GM19324 (cell line): ENCODE data around the gene EVC.

Experiments
- ATAC-seq: cut with Tn5 transposase; IDR thresholded peaks from one replicate; pipeline ENCODE4 v1.9.1; 2021; ENCODE audit warnings: mild to moderate bottlenecking, moderate library complexity; ENCODE audit not compliant: unreplicated experiment, low FRiP score

EVC gene

GRCh38 chr4:5710961-5711478, at the start of gene EVC:
Gene EVC (plus strand): TSS chr4:5711201. CDS start chr4:5711381, 180 bp downstream.
- no peak for ATAC-seq

GRCh38 chr4:5661237-5661636, 49.8 kb upstream of the EVC start:
- no peak for ATAC-seq

DNA sequence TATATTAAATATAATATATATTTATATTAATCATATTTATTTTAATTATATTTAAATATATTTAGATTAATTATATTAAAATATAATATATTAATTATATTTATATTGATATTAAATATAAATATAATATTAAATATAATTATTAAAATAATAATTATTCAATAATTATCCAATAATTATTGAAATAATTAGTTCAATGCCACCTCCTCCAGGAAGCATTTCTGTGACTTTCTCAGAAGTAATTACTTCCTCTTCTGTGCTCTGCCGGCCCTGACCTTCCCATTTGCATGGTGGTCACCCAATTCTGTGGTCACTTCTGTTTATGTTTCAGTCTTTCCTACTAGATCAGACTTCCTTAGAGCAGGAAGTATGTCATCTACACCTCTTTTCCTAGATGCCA, 48.4 kb upstream of the EVC start:
- no peak for ATAC-seq

GRCh38 chr4:5664778-5665177, 46.2 kb upstream of the EVC start:
- no peak for ATAC-seq

DNA sequence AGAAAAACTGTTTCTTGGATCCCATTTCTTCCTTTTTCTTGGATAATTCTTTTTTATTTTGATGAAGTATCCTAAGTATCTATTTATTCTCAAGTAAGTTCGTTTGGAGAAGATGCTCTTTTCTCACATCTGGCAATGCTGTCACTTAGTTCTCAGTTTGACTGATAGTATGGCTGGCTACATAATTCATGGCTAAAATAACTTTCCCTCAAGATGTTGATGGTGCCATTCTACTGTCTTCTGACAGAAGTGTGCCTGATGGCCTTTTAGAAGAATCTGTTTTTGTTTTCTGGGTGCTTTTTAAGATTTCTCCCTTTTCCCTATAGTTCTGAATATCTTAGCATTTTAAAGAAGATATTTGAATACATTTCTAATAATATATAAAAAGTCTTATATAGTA, 44.3 kb upstream of the EVC start:
- ATAC-seq = no peak

- no peak for ATAC-seq
Observed at GRCh38 chr4:5676763-5677162, 34.2 kb upstream of the EVC start.

DNA sequence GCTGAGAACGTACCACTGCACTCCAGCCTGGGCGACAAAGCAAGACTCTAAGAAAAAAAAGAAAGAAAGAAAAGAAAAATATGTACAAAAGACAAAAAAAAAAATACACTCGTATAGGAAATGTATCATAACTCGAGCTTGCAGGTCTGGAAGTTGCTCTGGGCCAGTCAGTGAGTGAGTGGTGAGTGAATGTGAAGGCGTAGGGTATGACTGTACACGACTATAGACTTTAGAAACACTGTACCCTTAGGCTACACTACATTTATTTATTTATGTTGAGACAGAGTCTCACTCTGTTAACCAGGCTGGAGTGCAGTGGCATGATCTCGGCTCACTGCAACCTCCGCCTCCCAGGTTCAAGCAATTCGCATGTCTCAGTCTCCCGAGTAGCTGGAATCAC, 32.0 kb upstream of the EVC start:
- no peak for ATAC-seq

- ATAC-seq = no peak
Observed at GRCh38 chr4:5683566-5683965, 27.4 kb upstream of the EVC start.

DNA sequence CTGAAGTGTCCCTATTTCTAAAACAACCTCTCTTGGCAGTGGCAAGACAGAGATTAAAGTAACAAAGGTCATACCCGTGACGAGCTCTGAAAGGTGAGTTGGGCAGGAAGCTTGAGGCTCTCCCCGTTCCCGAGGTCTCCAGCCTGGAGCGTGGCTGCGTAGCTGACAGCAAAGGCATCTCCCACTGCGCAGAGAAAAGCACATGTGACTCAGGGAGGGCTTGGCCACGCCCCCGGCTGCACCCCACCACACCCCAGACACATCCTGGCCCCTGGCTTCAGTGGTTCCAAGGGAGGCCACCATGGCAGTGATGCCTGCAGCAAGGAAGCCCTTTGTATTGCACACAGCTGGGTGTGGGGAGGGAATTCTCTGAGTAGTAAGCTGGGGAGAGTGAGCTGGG, 25.7 kb upstream of the EVC start:
- no peak for ATAC-seq

DNA sequence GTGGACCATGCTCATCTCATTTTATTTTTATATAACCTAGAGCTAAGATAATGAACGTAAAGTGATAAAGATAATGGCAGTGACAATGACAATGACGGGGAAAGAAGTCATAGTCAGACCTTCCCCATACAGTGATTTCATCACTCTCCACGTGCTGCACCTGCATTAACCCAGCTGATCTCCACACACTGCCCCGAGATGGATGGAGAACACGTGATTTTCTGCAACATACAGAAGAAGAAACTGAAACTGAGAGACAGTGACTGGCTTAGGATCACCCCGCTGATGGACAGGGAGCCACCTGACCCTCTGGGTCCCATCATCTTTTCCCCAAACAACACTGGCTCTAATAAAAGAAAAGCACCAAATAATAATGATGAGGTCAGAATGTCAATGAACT, 24.7 kb upstream of the EVC start:
- no peak for ATAC-seq

GRCh38 chr4:5689065-5689464, 21.9 kb upstream of the EVC start:
- ATAC-seq = no peak

- ATAC-seq = no peak
Observed at GRCh38 chr4:5691491-5692132, 19.4 kb upstream of the EVC start.

DNA sequence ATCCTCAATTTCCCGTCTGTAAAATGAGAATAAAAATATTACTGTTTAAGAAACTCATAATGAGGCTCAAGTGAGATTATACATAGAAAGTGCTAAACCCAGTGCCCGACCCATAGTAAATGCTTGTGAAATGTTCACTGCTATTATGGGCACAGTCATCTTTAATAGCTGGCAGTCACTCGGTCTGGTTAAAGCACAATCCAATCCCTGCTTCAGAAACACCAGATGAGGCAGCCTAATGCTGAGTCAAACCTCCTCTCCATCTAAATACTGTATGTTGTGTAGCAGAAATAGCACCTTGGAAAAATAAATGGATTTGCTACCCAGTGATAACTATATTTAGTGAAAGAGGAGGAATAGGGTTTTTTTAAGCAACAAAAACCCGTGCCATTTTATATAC, 17.1 kb upstream of the EVC start:
- ATAC-seq = no peak

GRCh38 chr4:5696341-5696740, 14.7 kb upstream of the EVC start:
- no peak for ATAC-seq

DNA sequence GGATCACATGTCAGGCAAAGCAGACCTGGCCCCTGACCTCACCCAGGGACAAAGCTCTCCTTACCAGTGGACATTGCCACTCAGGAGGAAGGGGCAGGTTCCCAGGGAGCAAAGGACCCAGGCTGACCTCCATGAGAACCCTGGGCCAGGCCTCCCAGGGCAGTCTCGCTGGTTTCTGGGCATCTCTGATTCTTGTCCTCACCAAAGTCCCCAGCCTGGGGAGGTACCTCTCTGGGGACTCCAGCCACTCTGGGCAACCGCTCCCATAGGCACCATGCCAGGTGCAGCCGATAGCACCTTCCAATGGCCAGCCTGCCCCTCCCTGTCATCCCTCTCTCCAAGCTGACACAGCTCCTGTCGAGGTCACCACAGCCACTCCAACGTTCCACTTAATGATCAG, 10.5 kb upstream of the EVC start:
- no peak for ATAC-seq

GRCh38 chr4:5701971-5702370, 9.0 kb upstream of the EVC start:
- no peak for ATAC-seq

GRCh38 chr4:5703831-5704230, 7.2 kb upstream of the EVC start:
- ATAC-seq = no peak

DNA sequence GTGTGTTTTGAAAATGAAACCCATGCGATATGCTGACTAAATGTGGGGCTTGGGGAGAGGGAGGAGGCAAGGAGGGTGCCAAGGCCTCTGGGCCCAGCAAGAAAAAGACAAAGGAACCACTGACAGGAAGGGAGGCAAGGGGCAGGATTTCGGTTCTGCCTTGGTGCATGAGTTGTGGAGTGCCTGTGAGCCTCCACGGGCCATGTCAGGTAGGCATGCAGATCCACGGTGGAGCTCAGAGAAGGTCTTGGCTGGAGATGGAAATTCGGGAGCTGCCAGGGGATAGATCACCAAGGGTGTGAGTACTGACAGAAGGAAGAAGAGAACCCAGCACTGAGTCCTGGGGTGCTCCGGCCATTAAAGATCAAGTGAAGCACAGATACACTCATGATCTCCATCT, 6.7 kb upstream of the EVC start:
- ATAC-seq = no peak

- no peak for ATAC-seq
Observed at GRCh38 chr4:5705647-5706320, 5.2 kb upstream of the EVC start.

DNA sequence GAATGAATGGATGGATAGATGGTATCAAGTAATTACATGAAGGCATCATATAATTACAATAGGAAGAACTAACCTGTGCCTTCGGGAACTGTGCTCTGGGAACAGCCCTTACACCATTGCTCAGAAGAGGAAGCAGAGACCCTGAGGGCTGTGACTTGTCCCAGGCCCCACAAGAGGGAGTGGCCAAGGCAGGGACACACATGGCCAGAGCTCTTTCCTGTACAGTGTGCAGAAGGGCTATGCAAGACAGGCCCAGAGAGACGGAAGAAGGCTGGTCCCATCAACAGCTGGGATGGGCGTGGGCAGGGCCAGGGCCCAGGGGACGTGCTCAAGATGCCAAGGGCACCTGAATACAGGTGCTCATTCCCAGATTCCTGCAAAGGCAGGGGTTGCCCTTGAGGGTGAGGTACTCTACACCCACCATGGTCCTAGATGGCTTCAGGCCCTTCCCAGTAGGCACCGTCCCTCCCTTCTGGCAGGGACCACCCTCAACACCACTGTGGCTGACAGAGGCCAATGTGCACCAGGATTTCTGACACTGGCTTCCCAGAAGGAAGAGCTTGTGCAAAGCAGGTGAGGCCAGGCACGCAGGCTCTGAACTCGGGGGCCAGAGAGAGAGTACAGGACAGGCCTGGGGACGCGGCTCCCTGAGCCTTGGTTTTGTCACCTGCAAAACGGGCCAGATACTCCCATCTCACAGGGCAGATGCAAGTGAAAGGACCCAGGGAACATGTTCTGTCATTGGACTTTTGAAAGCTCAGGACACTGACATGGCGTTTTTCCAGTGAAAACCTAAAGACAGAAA, 4.3 kb upstream of the EVC start:
- no peak for ATAC-seq

DNA sequence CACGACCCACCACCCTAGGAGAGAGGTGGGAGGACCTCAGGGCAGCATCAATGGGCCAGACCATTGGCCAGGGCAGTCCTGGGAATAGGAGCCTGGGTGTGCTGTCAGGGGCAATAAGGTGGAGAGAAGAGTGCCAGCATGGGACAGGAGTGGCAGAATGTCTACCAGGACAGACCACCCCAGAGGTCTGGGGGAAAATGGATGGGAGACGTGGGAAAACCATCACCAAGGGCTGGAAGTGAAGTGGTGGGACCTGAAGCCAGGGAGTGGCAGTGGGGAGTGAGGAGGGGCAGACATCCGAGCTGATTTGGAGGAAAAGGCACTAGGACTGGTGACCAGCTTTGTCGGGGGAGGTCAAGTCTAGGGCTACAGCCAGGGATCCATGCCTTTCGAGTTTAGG, 3.6 kb upstream of the EVC start:
- no peak for ATAC-seq
